Fibroblast of pulmonary artery (primary cell): Measurements from ENCODE around the gene ENPP6.

Experiments used
- DNase-seq: peaks from one replicate; pipeline ENCODE4 v3.0.0-alpha.2; 2010; ENCODE audit warnings: low read depth
- H3K4me3 ChIP-seq: replicated peaks from 2 replicates; pipeline ENCODE4 v1.5.1; 2011; ENCODE audit warnings: low read depth, mild to moderate bottlenecking, control low read depth, low read length, moderate library complexity
- TF ChIP-seq, protein P1 (sequence below): IDR thresholded peaks from 2 replicates; pipeline ENCODE4 v1.5.1; 2011; ENCODE audit warnings: mild to moderate bottlenecking, control low read depth, low read length, inconsistent platforms; ENCODE audit errors: missing control alignments

The ENPP6 gene

DNA sequence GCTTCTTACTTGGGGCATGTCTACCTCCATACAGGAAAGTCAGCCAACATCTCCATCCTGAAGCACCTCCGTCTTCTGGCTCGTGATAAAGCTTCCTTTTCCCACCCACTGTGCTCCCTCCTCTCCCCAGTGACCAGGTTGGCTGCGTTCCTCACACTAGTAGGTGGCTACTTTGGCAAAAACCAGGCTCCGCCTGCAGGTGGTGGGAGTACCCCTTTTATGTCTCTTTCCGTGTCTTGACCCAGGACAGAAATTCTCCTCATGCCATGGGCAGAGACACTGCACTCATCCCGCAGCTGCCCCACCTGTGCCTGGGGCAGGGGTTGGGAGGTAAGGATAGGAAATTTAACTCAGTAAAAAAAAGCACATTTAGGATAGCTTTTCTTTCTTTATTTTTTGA lies 50.9 kb downstream of the ENPP6 start:
- no peak overlapping the region for H3K4me3 ChIP-seq
- TF ChIP-seq, protein P1, sequence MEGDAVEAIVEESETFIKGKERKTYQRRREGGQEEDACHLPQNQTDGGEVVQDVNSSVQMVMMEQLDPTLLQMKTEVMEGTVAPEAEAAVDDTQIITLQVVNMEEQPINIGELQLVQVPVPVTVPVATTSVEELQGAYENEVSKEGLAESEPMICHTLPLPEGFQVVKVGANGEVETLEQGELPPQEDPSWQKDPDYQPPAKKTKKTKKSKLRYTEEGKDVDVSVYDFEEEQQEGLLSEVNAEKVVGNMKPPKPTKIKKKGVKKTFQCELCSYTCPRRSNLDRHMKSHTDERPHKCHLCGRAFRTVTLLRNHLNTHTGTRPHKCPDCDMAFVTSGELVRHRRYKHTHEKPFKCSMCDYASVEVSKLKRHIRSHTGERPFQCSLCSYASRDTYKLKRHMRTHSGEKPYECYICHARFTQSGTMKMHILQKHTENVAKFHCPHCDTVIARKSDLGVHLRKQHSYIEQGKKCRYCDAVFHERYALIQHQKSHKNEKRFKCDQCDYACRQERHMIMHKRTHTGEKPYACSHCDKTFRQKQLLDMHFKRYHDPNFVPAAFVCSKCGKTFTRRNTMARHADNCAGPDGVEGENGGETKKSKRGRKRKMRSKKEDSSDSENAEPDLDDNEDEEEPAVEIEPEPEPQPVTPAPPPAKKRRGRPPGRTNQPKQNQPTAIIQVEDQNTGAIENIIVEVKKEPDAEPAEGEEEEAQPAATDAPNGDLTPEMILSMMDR, result no peak

DNA sequence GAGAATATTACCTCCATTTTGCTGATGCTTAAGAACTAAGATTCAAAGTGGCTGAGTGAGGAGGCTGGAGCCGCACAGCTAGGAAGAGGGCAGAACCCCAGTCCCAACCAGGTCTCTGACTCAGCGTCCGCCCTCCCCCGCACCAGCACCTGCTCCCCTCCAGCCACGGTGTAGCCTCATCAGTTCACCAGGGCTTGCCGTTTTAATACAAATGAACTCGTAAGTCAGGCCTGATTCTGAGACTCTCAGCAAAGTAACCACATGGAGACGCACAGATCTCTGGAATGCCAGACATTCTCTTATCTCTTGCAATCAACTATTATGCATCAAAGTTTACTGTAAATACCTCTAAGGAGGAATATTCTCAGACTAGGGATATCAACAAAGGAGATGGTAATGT lies 52.4 kb downstream of the ENPP6 start:
- DNase-seq, result no peak
- TF ChIP-seq, protein P1, result no peak
- H3K4me3 ChIP-seq, result no peak overlapping the region

More for the DNA sequence above, 50.9 kb downstream of the ENPP6 start:
- DNase-seq, result no peak

DNA sequence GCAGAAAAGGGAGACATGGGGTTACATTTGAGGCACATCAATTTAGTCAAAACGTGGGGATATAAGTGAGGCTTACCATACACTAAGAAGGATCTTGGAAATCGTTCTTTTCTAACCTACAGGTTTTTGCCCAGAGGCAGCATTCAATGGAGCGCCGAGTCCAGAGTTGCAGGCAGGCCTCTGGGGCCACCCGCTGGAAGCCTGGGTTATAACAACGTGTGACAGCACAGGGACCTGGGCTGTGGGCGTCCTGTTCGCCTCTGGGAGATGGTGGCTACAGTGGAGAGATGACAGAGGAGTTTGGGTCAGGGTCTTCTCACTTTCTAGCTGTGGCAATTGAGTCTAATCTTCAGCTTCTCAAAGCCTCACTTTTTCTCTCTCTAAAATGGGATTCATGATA lies 53.9 kb downstream of the ENPP6 start:
- DNase-seq, result peak; percentile 34
- no peak overlapping the region for H3K4me3 ChIP-seq
- TF ChIP-seq, protein P1, result peak; percentile 49

DNA sequence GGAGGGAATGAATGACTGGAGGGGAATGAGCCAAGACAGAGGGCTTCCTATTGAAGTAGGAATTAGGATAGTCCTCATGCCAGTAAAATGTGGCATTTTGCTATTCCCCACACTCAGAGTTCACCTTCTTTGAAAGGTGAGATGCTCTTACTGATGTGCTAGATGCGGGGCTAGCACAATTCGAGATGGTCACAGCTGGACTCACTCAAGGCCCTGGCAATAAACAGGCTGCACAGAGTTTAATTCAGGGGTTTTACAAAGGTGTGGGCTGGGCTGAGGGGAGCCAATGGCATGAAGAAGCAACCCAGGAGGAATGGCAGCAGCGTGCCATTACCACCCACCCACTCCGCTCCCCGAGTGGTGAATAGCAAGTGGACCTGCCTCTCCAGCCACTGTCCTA lies 55.1 kb downstream of the ENPP6 start:
- H3K4me3 ChIP-seq, result no peak overlapping the region
- no peak for DNase-seq
- TF ChIP-seq, protein P1, result no peak

DNA sequence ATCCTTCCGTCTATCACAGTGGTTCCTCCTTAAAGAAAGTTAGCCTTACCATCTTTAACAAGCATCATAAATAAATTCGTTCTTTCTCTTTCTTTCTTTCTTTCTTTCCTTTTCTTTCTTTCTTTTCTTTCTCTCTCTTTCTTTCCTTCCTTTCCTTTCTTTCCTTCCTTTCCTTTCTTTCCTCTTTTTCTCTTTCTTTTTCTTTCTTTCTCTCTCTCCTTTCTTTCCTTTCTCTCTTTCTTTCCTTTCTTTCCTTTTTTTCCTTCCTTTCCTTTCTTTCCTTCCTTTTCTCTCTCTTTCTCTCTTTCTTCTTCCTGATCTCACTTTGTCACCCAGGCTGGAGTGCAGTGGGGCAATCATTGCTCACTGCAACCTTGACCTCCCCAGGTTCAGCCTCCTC lies 60.4 kb downstream of the ENPP6 start:
- DNase-seq, result no peak
- TF ChIP-seq, protein P1, result no peak
- no peak overlapping the region for H3K4me3 ChIP-seq

DNA sequence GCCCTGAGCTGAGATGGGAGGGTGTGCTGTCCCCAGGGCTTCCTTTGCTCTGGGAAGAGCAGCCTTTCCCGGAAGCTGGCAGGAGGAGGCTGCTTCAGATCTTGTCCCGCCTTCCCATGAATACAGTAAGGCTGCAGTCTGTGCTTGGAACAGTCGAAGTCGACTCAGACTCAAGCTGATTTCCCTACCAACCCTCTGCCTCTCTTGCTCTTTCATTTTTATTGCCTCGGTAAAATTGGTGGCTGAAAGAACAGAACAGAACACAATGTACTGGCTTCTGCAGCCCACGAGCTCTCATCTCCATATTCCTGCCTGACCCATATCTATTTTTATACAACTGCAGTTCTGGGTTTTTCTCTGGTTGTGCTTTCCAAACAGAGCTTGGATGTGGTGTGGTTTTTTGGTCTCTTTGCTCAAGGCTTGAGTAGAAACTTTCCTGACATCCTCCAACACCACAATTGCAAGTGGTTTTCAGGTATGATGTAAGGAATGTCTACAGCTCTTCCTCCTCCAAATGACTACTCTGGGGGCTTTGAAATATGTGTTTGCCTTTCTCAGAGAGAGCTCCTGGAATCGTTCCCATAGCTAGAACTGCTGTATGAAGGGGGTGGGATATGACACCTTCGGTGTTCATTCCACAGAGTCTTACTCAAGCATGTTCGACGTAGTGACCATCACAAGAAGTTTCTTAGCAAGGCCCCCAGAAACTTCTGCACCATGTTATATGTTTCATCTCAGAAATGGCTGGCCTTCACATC lies 61.3 kb downstream of the ENPP6 start:
- no peak overlapping the region for H3K4me3 ChIP-seq
- no peak for DNase-seq
- TF ChIP-seq, protein P1, result no peak

DNA sequence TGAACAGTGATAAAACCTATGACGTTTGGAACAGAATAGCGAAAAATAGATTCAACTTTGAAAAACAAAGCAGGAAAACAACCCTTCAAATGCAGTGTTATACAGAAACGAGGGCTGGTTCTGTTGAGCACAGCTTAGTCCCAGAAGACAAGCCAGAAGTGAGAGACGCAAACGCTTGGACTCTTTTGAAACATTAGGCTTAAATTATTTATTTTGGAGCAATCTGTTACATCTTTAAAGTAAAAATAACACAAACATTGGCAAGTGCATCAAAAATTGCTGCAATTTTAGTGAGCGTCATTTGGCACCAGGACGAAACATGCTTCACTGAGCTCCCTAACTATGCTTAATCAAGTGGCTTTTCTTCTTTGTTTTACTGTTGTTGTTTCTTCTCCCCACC lies 63.5 kb downstream of the ENPP6 start:
- H3K4me3 ChIP-seq, result no peak overlapping the region
- no peak for DNase-seq
- TF ChIP-seq, protein P1, result no peak
